H9 (cell line): ENCODE data around the gene TSTD2. TPM values are rescaled to one million over a fixed set of nuclear protein-coding genes. Genes with fewer than 3 reads are reported as not detected.

ENCODE experiments used
- DNase-seq: peaks from one replicate; pipeline ENCODE4 v3.0.0-alpha.2; 2017
- H2AFZ ChIP-seq: one replicate; pipeline ENCODE4 v1.6.1; 2013; ENCODE audit warnings: mild to moderate bottlenecking, low read length, control low read depth, moderate library complexity
- H2AK5ac ChIP-seq: 2 replicates; pipeline ENCODE4 v1.6.1; 2013; ENCODE audit warnings: low read length, control low read depth, mixed read lengths; ENCODE audit not compliant: insufficient read length
- H2BK120ac ChIP-seq: one replicate; pipeline ENCODE4 v1.6.1; 2013; ENCODE audit warnings: low read depth, mild to moderate bottlenecking, low read length, control low read depth, inconsistent platforms; ENCODE audit not compliant: poor library complexity, severe bottlenecking
- H2BK12ac ChIP-seq: 2 replicates; pipeline ENCODE4 v1.6.1; 2013; ENCODE audit warnings: low read length, control low read depth, mixed read lengths, low read depth; ENCODE audit not compliant: insufficient read length
- H2BK15ac ChIP-seq: 2 replicates; pipeline ENCODE4 v1.6.1; 2013; ENCODE audit warnings: low read depth, low read length, control low read depth
- H2BK20ac ChIP-seq: one replicate; pipeline ENCODE4 v1.6.1; 2013; ENCODE audit warnings: low read depth, mild to moderate bottlenecking, low read length, control low read depth, inconsistent platforms; ENCODE audit not compliant: poor library complexity, severe bottlenecking
- H2BK5ac ChIP-seq: 2 replicates; pipeline ENCODE4 v1.6.1; 2013; ENCODE audit warnings: low read length, control low read depth, mixed read lengths; ENCODE audit not compliant: insufficient read length
- H3K14ac ChIP-seq: 2 replicates; pipeline ENCODE4 v1.6.1; 2013; ENCODE audit warnings: low read length, control low read depth; ENCODE audit not compliant: insufficient read depth
- H3K18ac ChIP-seq: 2 replicates; pipeline ENCODE4 v1.6.1; 2013; ENCODE audit warnings: low read depth, mild to moderate bottlenecking, mixed read lengths, low read length, control low read depth; ENCODE audit not compliant: insufficient read length
- H3K23ac ChIP-seq: 2 replicates; pipeline ENCODE4 v1.6.1; 2013; ENCODE audit warnings: low read length, control low read depth, mixed read lengths, low read depth; ENCODE audit not compliant: insufficient read length
- H3K23me2 ChIP-seq: 2 replicates; pipeline ENCODE4 v1.6.1; 2013; ENCODE audit warnings: low read depth, mild to moderate bottlenecking, mixed read lengths, low read length, control low read depth; ENCODE audit not compliant: insufficient read length, poor library complexity, severe bottlenecking
- H3K27ac ChIP-seq: 2 replicates; pipeline ENCODE4 v1.5.1; 2013; ENCODE audit warnings: low read length, control low read depth, mixed read lengths, low read depth; ENCODE audit not compliant: insufficient read length
- H3K27me3 ChIP-seq: 2 replicates; pipeline ENCODE4 v1.6.1; 2013; ENCODE audit warnings: low read length, control low read depth, inconsistent platforms; ENCODE audit not compliant: insufficient read depth
- H3K4ac ChIP-seq: 2 replicates; pipeline ENCODE4 v1.6.1; 2013; ENCODE audit warnings: low read depth, mild to moderate bottlenecking, control low read depth, inconsistent platforms, low read length, moderate library complexity
- H3K4me1 ChIP-seq: 2 replicates; pipeline ENCODE4 v1.6.1; 2013; ENCODE audit warnings: low read length, control low read depth, inconsistent platforms; ENCODE audit not compliant: insufficient read depth
- H3K4me2 ChIP-seq: 2 replicates; pipeline ENCODE4 v1.6.1; 2013; ENCODE audit warnings: low read length, control low read depth, mixed read lengths; ENCODE audit not compliant: insufficient read length, insufficient read depth
- H3K56ac ChIP-seq: 2 replicates; pipeline ENCODE4 v1.6.1; 2013; ENCODE audit warnings: low read depth, mild to moderate bottlenecking, mixed read lengths, low read length, control low read depth; ENCODE audit not compliant: insufficient read length
- H3K79me1 ChIP-seq: 2 replicates; pipeline ENCODE4 v1.6.1; 2013; ENCODE audit warnings: low read depth, mild to moderate bottlenecking, moderate library complexity, low read length, control low read depth, inconsistent platforms; ENCODE audit not compliant: insufficient read depth, poor library complexity, severe bottlenecking
- H3K79me2 ChIP-seq: 2 replicates; pipeline ENCODE4 v1.6.1; 2013; ENCODE audit warnings: low read length, control low read depth, inconsistent platforms; ENCODE audit not compliant: insufficient read depth
- H3K9ac ChIP-seq: 2 replicates; pipeline ENCODE4 v1.6.1; 2013; ENCODE audit warnings: low read length, control low read depth, mixed read lengths; ENCODE audit not compliant: insufficient read length; ENCODE audit errors: extremely low read depth
- H3K9me3 ChIP-seq: one replicate; pipeline ENCODE4 v1.6.1; 2013; ENCODE audit warnings: low read depth, low read length, inconsistent platforms; ENCODE audit not compliant: control insufficient read depth
- H3T11ph ChIP-seq: one replicate; pipeline ENCODE4 v1.6.1; 2013; ENCODE audit warnings: mild to moderate bottlenecking, low read length, control low read depth, inconsistent platforms
- H4K20me1 ChIP-seq: one replicate; pipeline ENCODE4 v1.6.1; 2013; ENCODE audit not compliant: control insufficient read depth, insufficient read length, insufficient read depth
- H4K5ac ChIP-seq: 2 replicates; pipeline ENCODE4 v1.6.1; 2013; ENCODE audit warnings: low read depth, mild to moderate bottlenecking, mixed read lengths, low read length, control low read depth; ENCODE audit not compliant: insufficient read length
- H4K8ac ChIP-seq: replicated peaks from 2 replicates; pipeline ENCODE4 v1.6.1; 2013; ENCODE audit warnings: low read length, control low read depth, mixed read lengths, low read depth; ENCODE audit not compliant: insufficient read length
- H4K91ac ChIP-seq: 2 replicates; pipeline ENCODE4 v1.6.1; 2013; ENCODE audit warnings: low read depth, mild to moderate bottlenecking, moderate library complexity, mixed read lengths, low read length, control low read depth; ENCODE audit not compliant: insufficient read length
- H3K27ac Mint-ChIP-seq, 3 experiments: 2 replicates in 2 of 3; 3 replicates in 1 of 3; pipeline ENCODE4 v1.8.0; 2020 to 2021; ENCODE audit warnings: mixed read lengths in 3 of 3, mild to moderate bottlenecking in 1 of 3, moderate library complexity in 1 of 3
- H3K27me3 Mint-ChIP-seq: 2 replicates; pipeline ENCODE4 v1.8.0; 2021; ENCODE audit warnings: low read depth, mild to moderate bottlenecking, moderate library complexity, mixed read lengths
- H3K36me3 Mint-ChIP-seq, 3 experiments: 2 replicates in 2 of 3; 3 replicates in 1 of 3; pipeline ENCODE4 v1.8.0; 2020 to 2021; ENCODE audit warnings: low read depth in 3 of 3, mixed read lengths in 3 of 3; ENCODE audit not compliant: insufficient read depth in 1 of 3
- H3K4me1 Mint-ChIP-seq, 2 experiments: 2 replicates each; pipeline ENCODE4 v1.8.0; 2020; ENCODE audit warnings: mixed read lengths in 2 of 2
- H3K4me3 Mint-ChIP-seq, 2 experiments: 2 replicates in 1 of 2; 3 replicates in 1 of 2; pipeline ENCODE4 v1.8.0; 2020 to 2021; ENCODE audit warnings: mild to moderate bottlenecking in 2 of 2, mixed read lengths in 2 of 2, moderate library complexity in 1 of 2
- H3K9me3 Mint-ChIP-seq, 2 experiments: 2 replicates in 1 of 2; 3 replicates in 1 of 2; pipeline ENCODE4 v1.8.0; 2020; ENCODE audit warnings: mild to moderate bottlenecking in 2 of 2, mixed read lengths in 2 of 2, moderate library complexity in 1 of 2
- CTCF ChIP-seq: fragments of 200-600 bp; sonication (generic); conservative IDR thresholded peaks from 3 replicates; pipeline ENCODE4 v1.8.0; 2021; ENCODE audit warnings: antibody characterized with exemption, mild to moderate bottlenecking
- WGBS: extraction: QIAGEN DNeasy Blood & Tissue Kit; methylation state at CpG from one replicate; pipeline ENCODE4 v1.1.7; 2013; ENCODE audit warnings: missing lambda C conversion rate, low lambda C conversion rate, mixed read lengths; ENCODE audit not compliant: insufficient read length; ENCODE audit errors: extremely low coverage; 5-methylcytosine and 5-hydroxymethylcytosine counted together
- total RNA-seq: library from RNA; stranded (reverse); gene quantifications from 2 replicates; pipeline ENCODE4 v1.2.1, GENCODE V29; 2021

TSTD2 gene
- total RNA-seq, 1 experiment from 2014 or later, result 23.5 TPM

- Histone ChIP-seq H2BK20ac (no peak overlapping the region), H3K4me1 (no peaks in the 10 kb centered on the region), H3K56ac (no peak overlapping the region), H4K20me1 (no peaks in the 10 kb centered on the region), H3K79me1 (no peaks in the 10 kb centered on the region), H3K23ac (no peak overlapping the region), H3K4ac (no peak overlapping the region), H3K79me2 (no peaks in the 10 kb centered on the region), H3K4me2 (no peak overlapping the region), H3K23me2 (no peaks in the 10 kb centered on the region), H3K9ac (no peak overlapping the region), H2AK5ac (no peak overlapping the region), H4K91ac (no peak overlapping the region), H3K18ac (no peak overlapping the region), H3K27ac (no peak overlapping the region), H2AFZ (no peak overlapping the region), H3K14ac (no peak overlapping the region), H4K5ac (no peak overlapping the region), H3K9me3 (no peaks in the 10 kb centered on the region), H3K27me3 (no peaks in the 10 kb centered on the region), H2BK120ac (no peak overlapping the region), H3T11ph (no peak overlapping the region), H4K8ac (no peak overlapping the region), H2BK12ac (no peak overlapping the region), H2BK5ac (no peak overlapping the region), H2BK15ac (no peak overlapping the region)
- Mint-ChIP-seq H3K36me3 (no peaks in the 10 kb centered on the region), H3K27me3 (no peaks in the 10 kb centered on the region; the same call in none of the 2 replicates), H3K27ac (0 out of 7 replicates have a peak overlapping the region, but pooled peaks of 1 of the 3 experiments have one; percentile 85), H3K4me3 (no peak overlapping the region), H3K9me3 (no peaks in the 10 kb centered on the region), H3K4me1 (peaks cover 27 to 37% of the 10 kb centered on the region in 2 experiments)
- no peak for DNase-seq
- TF ChIP-seq CTCF, result no peak
- no CpG with 5 or more reads among the region's 5 CpGs for WGBS
These were observed 70.6 kb downstream of the TSTD2 start for GRCh38 chr9:97562542-97562941.
